Stimulated activated CD4-positive, alpha-beta T cell treated with anti-CD3 and anti-CD28 coated beads, TNF-alpha, amount 100 ng/mL, for 48 hours (primary cell): ENCODE data around the gene CHD9.
"Not testable (repeated sequence)": the region's sequence is repeated elsewhere in the genome, so short reads cannot be mapped to it uniquely, and the experiment has no call there.

ENCODE experiments used
- DNase-seq, 3 donors: peaks; one replicate each; pipeline ENCODE4 v3.0.0-alpha.2; 2020; ENCODE audit warnings: low read depth in 3 of 3

CHD9 gene

DNA sequence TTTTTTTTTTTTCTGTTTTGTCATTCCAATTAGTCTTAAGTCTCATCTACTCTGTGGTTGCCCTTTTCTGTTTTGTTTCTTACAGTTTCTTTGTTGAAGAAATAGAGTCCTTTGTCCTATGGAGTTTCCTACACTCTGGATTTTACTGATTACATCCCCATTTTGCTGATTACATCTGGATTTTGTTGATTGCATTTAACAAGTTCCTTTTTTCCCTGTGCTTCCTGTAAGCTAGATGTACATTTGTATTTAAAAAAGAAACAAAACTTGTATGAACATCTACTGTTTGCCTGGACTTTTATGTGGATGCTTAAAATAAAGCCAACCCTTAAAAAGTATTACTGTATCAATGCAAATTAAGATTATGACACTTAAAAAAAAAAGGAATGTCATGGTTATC lies 147.6 kb downstream of the CHD9 start:
- DNase-seq: no peak

DNA sequence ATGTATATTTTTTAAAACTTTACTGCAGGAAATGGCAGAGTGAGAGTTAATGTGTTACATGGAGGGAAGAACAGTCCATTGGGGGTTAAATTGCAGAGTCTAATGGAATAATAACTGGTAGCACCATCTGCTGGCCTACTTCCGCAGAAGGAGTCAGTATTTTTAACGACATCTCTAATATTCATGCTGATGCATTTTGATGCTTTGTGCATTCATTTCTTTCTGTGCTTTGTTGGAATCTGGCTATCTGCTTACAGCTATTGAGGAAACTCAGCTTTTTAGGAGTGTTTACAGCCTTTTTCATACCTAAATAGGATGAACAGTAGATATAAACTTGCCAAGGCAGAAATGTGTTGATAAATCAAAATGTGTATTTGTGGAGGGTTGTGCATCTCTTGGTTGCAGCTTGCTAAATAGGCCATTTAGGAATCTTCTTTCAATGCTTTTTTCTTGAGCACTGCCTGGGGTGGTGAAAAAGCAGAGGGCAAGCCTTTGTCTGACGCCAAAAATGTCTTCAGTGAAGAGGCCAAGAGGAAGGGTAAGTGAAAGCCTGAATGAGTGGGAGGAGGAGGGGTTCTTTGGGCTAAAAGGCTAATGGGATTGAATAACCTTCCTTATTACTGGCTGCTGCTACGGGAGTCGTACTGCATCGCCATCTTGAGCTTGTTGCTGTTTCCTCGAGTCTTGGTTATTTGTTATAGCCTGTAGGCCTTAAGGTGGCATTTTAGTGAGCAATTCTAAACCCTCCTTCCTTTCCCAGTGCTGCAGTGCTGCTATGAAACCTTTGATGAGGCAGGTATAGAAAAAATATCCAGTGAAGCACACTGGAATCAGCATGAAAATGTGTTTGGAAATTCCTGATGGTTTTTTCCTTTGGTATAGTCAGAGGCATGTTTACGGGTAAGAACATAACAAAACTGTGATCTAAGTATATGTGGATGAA lies 153.3 kb downstream of the CHD9 start:
- no peak for DNase-seq

DNA sequence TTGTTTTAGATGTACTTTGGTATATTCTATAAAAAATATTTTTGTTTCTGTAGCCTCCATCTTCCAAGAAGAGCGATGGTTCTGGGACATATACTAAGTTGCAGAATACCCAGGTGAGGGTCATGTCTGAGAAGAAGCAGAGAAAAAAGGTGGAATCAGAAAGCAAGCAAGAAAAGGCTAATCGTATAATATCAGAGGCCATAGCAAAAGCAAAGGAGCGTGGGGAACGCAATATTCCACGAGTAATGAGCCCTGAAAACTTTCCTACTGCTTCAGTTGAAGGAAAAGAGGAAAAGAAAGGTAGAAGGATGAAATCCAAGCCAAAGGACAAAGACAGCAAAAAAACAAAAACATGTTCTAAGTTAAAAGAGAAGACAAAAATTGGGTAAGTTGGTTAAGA lies 154.6 kb downstream of the CHD9 start:
- no peak for DNase-seq

DNA sequence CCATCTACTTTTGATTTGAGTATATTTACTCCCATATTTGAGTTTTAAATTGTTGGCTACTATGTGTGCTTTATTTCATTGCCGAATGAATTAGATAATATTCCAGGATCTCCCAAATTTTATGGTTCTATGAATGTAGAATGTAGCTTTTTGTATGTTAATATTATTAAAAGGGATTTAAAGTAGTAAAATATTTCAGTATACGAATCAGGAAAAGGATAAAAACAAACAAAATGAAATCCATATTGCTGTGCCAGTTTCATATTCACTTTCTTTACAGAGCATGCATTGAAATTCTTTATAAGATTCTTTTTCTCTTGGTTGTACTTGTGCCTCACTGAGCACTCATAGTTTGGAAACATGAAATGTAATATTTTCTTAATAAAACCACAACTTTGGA lies 155.1 kb downstream of the CHD9 start:
- no peak for DNase-seq

DNA sequence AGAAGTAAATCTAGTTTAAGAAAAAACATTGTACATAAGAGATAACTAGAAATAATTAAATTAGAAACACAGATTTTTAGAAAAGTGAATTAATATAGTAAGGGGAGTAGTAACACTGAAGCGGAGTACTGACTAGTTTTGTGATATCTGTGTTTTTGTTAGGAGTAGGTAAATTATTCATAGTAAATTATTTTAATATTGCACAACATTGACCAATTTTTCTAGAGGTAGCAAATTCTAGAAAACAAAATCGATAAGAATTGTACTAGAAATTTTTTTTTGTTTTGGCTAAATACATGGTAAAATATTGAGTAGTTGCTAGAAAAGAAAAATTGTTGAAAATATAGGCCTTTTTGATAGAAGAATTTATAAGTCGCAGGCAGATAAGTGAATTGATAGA lies 156.5 kb downstream of the CHD9 start:
- DNase-seq: no peak

DNA sequence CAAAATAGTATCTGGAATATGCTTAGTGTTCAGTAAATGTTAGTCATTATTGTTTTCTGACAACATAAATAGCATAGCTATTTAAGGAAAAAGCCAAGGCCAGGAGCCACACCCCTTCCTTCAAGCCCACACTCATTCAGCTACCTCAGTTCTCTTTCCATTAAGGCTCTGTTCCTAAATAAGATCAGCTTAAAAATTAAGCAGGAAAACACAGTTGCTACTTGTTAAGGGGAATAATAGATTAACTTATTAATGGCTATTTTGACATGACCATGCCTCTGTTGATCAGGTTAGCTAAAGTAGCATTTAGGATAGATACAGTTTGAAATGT lies 158.1 kb downstream of the CHD9 start:
- no peak for DNase-seq

DNA sequence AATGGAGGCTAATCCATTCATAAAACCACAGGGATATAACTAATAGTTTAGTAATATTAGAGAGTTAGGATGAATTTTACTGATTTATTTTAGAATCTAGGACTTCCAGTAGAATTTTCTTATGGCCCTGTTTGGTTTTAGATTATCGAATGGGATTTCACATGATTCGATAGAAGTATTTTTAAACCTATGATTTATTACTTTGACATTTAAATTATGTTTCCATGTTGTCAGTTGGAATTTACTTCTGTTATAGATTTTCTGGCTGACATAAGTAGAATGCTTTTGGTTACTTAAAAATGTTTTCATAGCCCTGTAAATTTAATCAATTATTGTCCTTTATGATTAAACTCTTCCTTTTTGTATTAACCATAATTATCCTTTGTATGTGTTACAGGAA lies 158.8 kb downstream of the CHD9 start:
- no peak for DNase-seq

DNA sequence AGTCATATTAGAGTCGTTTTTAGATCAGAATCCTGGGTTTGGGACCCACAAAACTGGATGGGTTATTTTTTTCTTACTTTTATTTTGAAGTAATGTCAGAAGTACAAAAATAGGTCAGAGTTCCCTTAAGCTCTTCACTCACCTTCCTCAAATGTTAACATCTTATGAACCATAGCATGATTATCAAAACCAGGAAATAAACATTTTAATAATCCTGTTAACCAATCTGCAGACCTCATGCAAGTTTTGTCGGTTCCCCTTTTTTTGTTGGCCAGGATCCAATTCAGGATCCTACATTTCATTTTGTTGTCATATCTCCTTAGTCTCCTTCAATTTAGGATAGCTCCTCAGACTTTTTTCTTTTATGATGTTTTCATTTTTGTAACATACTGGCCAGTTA lies 162.0 kb downstream of the CHD9 start:
- no peak for DNase-seq

DNA sequence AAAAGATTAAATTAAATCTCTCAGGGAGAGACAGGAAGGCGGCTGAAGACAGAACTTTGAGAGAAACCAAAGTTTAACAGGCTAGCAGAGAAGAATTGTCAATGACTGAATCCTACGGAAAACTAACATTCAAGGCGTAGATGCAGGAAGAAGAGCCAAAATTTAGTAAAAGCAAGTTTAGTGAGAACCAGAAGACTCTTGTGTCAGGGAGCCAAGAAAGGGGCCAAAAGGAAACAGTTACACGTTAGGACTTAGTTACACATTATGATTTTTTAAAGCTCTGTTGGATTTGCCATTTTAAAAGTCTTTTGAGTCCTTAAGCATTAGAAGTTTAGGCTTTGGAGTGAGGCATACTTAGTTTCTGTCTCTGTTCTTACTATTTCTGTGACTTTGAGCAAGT lies 164.6 kb downstream of the CHD9 start:
- no peak for DNase-seq

DNA sequence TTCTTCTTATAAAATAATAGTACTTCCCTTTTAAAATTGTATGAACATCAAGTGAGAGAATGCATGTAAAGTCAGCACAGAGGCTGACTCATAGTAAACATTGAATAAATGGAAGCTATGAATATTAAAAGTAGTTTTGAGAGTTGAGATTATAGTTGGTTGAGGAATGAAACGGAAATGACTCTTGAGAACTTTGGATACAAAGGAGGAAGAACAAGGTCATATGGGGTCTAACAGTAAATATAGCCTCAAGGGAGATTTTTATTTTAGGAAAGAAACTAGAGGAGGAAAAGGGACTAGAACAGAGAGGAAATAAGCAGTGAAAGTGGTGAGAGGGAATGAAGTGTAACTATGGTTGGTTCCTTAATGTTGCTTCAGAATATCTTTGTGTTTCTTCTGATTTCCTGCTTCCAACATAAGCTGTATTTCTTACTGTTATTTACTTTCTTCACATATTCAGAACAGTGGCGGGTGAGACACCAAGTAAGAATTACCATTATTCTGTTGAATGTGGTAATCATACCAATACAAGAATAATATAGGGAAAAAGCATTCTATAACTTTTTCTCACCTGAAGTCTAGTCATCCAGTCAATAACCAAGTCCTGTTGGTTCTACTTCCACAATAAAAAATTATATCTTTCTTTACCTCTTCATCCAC lies 165.1 kb downstream of the CHD9 start:
- no peak for DNase-seq

DNA sequence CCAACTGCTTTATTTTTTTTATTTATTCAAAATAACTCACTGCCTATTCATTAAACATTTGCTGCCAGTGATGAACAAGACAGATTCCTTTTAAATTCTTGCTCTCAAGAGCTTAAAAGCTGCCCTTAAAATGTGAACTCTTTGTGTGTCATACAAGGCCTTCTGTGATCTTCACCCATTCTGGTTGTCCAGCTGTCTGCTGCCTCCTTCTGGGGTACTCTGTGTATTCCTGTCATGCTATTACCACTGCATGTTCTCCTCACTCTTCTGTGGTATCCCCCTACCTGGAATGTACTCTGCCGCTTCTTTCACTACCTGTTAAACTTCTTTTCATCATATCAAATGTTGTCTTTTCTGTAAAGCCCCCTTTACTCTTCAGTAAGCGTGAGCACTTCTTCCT lies 165.8 kb downstream of the CHD9 start:
- DNase-seq: no peak

DNA sequence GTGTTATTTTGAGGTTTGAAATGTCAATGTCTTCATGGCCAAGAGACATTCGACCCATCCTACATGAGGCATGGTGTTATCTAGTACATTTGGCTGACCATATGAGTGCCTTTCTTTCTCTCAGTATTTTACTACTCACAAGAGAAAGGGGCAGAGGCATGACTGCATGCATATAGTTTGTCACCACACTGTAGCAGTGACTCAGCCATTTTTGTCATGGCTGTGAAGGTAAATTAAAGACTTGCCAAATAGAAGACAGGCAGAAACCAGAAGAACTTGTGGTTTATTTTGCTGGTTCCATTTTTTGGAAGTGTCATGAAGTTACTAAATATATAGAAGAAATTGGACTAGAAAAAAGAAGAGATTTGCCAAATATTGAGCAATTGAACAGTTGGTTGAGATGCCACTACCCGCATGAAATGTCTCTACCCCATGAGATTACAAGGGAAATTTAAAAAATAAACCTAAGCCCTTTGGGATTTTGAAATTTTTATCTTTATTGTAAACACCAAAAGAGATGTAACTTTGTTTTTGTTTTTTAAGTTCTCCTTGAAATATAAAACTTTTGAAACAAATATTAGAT lies 170.3 kb downstream of the CHD9 start:
- no peak for DNase-seq

DNA sequence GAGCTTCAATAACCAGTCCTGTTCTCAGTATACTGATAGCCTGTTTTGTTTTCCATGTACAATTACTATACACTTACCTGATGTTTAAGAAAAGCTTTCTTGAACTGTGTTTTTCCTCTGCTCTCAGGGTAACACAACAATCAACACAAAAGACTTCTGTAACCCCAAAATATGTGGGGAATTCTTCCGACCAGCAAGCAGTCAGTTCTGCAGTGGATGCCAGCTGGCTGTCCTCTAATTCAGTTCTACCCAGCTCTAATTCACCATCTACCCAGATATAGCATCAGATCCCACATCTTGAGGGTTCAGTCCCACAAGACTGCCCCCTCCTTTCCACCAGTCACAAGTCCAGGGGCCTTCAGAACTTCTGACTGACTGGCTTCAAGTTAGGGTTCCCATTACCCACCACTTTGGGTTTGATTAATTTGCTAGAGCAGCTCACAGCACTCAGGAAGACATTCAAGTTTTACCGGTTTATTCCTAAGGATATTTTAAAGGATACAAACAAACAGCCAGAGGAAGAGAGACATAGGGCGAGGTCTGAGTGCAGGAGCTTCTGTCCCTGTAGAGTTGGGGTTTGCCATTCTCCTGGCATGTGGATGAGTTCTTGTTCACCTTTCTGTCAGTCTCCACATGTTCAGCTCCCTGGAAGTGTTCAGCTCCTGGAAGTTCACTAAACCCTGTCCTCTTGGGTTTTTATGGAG lies 178.2 kb downstream of the CHD9 start:
- DNase-seq: no peak

DNA sequence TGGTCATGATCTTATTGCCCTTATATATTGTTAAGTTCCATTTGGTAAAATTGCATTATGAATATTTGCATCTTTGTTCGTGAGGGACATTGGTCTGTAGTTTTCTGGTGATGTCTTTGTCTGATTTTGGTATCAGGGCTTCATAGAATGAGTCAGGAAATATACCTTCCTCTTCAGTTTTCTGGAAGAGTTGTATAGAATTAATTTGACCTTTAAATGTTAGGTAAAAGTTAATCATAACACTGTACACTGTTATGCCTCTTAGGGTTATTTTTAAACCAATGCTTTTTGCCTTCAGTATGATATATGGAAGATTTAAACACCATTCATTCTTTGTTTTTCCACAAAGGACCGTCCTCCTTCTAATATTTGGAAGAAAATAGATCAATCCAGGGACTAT lies 180.0 kb downstream of the CHD9 start:
- no peak for DNase-seq

DNA sequence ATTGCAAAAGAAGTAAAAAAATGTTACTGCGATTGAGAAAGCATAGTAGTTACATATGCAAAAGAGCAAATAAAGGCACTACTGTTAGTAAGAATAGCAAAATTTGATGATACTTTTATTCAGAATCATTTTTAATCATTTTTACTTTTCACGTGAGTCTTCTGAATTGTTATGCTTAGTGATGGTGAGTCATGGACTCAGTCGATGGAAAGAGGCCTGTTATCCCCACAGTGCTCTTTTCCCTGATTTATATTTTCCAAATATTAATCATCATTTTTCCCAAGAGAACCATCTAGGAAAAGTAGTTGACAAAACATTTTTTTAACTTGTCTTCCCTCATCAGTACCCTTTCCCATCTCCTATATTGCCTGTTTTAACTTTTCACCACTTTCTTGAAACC lies 181.1 kb downstream of the CHD9 start:
- no peak for DNase-seq

DNA sequence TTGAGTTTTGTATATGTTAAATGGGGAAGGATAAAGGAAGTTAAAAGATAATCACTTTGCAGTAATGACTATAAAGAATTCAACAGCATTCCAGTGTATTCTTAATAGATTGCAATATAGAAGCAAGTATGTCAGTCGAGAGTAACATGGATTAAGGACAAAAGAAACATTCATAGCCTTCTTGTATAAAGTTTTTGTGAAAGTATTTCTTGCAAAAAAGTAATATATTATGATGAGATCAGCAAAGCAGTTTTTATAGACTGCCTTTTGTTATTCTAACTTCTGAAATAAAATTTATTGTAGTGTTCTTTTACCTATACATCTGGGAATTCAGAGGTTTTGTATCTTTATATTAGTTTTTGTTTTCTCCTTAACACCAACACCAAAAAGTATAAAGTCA lies 194.5 kb downstream of the CHD9 start:
- DNase-seq: no peak

DNA sequence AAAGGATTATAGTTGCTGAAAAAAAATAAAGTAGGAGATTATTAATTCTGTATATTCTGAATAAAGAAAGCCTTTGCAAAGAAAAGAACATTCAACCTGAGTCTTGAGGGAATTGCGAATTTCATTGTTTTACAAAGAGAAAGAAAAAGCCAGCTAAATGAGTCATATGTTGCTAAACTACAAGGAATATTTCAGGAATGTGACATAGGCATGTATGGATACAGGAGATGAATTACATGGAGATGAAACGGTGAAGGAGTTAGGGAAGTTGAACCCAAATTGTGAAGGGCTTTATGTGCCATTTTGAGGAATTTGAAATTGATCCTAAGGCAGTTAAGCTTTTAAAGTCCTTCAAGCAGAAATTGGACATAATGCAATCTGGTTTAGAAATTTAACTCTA lies 202.2 kb downstream of the CHD9 start:
- no peak for DNase-seq

DNA sequence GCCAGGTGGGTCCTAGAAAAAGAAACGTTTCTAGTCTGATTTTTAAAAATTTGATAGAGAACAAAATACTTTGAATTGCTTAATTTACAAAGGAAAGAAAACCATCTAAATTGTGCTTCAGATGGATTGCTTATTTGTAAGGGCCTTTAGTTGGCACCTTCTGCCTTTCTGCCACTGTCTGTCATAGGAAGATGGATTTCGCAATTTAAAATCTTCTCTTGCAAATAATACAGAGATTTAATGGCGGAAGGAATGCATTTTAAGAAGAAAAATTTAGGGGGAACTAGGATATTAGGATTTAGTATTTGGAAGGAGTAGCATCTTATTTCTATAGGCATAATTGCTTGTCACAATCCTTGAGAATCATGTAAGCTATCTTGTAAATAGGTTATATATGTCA lies 204.0 kb downstream of the CHD9 start:
- DNase-seq: no peak

DNA sequence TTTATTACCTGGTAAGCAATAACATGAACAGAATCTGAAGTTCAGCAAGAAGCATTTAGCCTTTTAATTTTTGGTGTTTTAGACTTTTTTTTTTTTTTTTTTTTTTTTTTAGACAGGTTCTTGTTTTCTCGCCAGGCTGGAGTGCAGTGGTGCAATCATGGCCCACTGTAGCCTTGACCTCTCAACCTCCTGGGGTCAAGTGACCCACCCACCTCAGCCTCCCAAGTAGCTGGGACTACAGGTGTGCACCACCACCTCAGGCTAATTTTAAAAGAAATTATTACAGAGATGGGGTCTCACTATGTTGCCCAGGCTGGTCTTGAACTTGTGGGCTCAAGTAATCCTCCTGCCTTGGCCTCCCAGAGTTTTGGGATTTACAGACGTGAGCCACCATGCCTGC lies 206.5 kb downstream of the CHD9 start:
- no peak for DNase-seq

DNA sequence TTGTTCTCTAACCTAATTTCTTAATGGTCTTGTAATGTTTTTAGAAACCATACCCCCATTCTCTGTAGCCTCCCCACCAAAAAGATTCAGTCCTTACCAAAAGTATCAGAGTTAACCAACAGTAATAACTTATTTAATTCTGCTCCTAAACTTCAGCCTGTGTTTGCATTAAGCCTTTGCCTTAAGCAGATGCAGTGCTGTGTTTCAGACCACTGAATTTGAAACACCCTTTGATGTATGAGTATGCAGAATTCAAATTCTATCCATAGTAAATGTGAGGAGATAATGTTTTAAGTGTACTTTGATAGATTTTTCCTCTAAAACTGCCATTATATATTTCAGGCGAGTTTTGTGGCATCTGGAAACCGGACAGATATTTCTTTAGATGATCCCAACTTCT lies 207.9 kb downstream of the CHD9 start:
- no peak for DNase-seq

DNA sequence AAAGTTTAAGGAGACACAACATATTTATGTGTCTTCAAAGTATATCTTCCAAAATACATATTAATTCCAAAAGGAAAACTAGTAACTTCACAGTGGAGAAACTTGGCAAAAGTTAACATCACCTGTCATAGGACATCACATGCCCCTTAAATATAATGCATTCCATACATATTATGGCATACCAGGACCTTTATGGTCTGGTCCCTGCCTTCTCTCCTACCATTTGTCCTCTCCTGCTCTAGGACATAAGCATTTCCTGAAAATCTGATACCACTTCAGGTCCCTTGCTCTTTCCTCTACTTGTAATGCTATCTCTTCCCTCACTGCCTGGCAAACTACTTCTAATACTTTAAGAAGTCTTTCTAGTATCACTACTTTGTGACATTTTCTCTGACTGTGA lies 211.4 kb downstream of the CHD9 start:
- no peak for DNase-seq

DNA sequence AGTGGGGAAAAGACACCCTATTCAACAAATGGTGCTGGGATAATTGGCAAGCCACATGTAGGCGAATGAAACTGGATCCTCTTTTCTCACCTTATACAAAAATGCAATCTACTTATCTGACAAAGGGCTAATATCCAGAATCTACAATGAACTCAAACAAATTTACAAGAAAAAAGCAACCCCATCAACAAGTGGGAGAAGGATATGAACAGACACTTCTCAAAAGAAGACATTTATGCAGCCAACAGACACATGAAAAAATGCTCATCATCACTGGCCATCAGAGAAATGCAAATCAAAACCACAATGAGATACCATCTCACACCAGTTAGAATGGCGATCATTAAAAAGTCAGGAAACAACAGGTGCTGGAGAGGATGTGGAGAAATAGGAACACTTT lies 223.7 kb downstream of the CHD9 start:
- not testable (repeated sequence) for DNase-seq

DNA sequence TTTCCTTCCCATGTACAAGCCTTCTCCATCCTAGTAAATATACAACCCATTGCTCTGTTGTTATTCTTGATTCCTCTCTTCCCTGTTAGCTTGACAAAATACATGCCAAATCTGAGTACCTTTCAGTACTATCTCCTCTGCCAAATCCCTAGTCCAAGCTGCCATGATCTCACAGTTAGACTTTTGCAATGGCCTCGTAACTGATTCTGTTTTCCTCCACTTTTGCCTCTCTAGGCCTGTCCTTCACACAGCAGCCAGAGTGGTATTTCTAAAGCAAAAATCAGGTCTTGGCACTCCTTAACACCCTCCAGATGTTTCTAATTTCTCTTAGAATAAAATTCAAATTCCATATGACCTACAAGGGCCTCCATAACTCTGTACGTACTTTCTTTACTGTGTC lies 226.5 kb downstream of the CHD9 start:
- DNase-seq: no peak
